GM12874 (cell line): Measurements from ENCODE around the gene NAP1L5.
A peak's percentile ranks its signal among the peaks of the same experiment; 100 is the strongest.

Experiments used
- CTCF ChIP-seq: IDR thresholded peaks from 2 replicates; pipeline ENCODE4 v1.5.1; 2011; ENCODE audit warnings: low read depth, mild to moderate bottlenecking, control low read depth, low read length, moderate library complexity; ENCODE audit not compliant: insufficient read depth

NAP1L5 gene

GRCh38 chr4:88660446-88661294 lies 37.0 kb downstream of the NAP1L5 start:
- no peak for TF ChIP-seq CTCF

- TF ChIP-seq CTCF: no peak
Measured at GRCh38 chr4:88659890-88660208, 37.8 kb downstream of the NAP1L5 start.

GRCh38 chr4:88659055-88659889 lies 38.4 kb downstream of the NAP1L5 start:
- peak; percentile 64 for TF ChIP-seq CTCF

DNA sequence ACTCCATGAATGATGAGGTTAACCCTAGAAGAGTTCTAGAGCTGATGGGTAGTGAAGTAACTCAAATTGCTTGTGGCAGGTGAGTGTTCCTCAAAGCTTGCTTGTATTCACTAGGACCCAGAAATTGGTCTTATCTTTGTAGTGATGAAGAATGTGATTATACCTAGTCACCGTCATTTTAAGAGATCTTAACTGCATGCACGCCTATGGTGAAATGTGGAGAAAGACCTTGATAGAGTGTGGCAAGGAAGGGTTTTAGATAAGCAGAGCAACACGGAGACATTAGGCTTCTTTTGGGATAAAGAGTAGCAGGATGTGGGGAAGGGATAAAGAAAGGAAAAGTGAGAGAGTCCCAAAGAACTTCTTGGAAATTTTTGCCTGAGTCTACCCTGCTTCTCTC lies 42.4 kb downstream of the NAP1L5 start:
- no peak for TF ChIP-seq CTCF

GRCh38 chr4:88653371-88653946 lies 44.2 kb downstream of the NAP1L5 start:
- TF ChIP-seq CTCF: no peak

DNA sequence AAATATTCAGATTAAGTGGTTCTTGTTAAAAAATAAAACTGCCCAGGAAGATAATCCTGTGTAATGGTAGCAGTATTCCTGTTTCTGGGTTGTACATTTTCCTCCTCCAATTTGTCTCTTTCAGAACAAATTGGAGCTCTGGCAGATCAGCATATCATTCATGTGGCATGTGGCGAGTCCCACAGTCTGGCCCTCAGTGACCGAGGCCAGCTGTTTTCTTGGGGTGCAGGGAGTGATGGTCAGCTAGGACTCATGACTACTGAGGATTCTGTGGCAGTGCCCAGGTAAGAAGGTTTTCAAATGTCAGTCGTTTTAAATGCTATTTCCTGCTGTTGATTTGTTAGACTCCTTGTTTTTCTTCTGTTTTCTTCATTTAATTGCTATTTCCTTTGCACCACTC lies 47.9 kb downstream of the NAP1L5 start:
- TF ChIP-seq CTCF: no peak

DNA sequence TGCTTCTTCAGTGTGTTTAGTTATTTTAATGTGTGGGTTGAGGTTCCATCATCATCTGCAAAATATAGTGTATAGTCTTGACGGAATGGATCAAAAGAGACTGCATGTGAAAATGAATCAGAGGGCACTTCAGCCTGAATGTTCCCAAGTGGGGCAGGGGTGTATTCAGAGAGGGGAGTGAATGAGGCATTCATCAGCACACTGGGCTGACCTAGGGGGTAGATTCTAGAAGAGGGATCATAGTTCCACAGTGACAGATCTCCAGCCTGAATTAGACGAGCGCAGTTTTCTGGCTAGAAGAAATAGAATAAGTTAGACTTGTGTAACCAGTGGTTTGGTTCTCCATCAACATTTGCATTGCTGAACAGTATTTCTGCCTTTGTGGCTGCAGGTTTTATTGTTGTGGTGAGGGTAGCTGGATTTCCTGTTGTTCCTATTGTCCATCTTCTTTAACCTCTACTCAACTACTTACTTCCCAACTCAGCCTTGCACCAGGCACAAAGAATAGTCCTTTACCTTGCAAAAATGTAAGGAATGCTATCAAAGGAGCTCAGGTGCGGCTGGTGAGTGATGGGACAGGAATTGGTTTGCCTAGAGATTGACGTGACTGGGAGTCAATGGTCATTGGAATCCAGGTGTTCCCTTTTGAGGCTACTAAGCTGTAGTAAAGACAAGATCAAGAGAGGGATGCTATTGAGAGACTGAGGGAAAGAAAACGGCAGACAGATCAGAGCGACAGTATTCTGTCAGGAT lies 50.9 kb downstream of the NAP1L5 start:
- TF ChIP-seq CTCF: no peak
